T-helper 2 cell treated with Interferon-gamma antibody and Interleukin-4, amounts not matched to agents 5 μg/mL and 100 μg/mL, for 36 hours (primary cell): Measurements from ENCODE around the gene STOM.

Experiments
- DNase-seq: peaks from one replicate; pipeline ENCODE4 v3.0.0; 2021; ENCODE audit warnings: low spot score
- H3K27ac Mint-ChIP-seq: one replicate; pipeline ENCODE4 v1.8.0; 2021; ENCODE audit warnings: mild to moderate bottlenecking, mixed read lengths
- H3K27me3 Mint-ChIP-seq: one replicate; pipeline ENCODE4 v1.8.0; 2021; ENCODE audit warnings: low read depth, mixed read lengths
- H3K36me3 Mint-ChIP-seq: one replicate; pipeline ENCODE4 v1.8.0; 2021; ENCODE audit warnings: low read depth, mixed read lengths
- H3K4me1 Mint-ChIP-seq: one replicate; pipeline ENCODE4 v1.8.0; 2021; ENCODE audit warnings: low read depth, mixed read lengths
- H3K4me3 Mint-ChIP-seq: one replicate; pipeline ENCODE4 v1.8.0; 2022; ENCODE audit warnings: mild to moderate bottlenecking, moderate library complexity, mixed read lengths
- H3K9me3 Mint-ChIP-seq: one replicate; pipeline ENCODE4 v1.8.0; 2021; ENCODE audit warnings: mixed read lengths

Gene STOM

DNA sequence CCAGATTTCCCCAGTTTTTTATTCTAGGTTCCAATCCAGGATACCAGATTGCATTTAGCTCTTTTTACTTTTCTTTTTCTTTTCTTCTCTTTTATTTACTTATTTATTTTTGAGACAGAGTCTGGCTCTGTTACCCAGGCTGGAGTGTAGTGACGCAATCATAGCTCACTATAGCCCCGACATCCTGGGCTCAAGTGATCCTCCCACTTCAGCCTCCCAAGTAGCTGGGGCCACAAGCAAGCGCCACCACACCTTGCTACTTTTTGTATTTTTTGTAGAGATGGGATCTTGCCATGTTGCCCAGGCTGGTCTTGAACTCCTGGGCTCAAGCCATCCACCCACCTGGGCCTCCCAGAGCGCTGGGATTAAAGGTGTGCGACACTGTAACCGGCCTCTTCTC is 53.7 kb downstream of the STOM start:
- Mint-ChIP-seq H3K36me3 (no peaks in the 10 kb centered on the region), H3K4me1 (peaks cover 11% of the 10 kb centered on the region), H3K27ac (no peak overlapping the region), H3K9me3 (no peaks in the 10 kb centered on the region), H3K4me3 (no peak overlapping the region), H3K27me3 (no peaks in the 10 kb centered on the region)
- DNase-seq: no peak

- H3K27me3 Mint-ChIP-seq: no peaks in the 10 kb centered on the region
- H3K36me3 Mint-ChIP-seq: no peaks in the 10 kb centered on the region
- H3K27ac Mint-ChIP-seq: no peak overlapping the region
- H3K4me3 Mint-ChIP-seq: no peak overlapping the region
- H3K4me1 Mint-ChIP-seq: no peaks in the 10 kb centered on the region
- no peak for DNase-seq
- H3K9me3 Mint-ChIP-seq: no peaks in the 10 kb centered on the region
Measured at GRCh38 chr9:121313458-121314152, 56.4 kb downstream of the STOM start.

DNA sequence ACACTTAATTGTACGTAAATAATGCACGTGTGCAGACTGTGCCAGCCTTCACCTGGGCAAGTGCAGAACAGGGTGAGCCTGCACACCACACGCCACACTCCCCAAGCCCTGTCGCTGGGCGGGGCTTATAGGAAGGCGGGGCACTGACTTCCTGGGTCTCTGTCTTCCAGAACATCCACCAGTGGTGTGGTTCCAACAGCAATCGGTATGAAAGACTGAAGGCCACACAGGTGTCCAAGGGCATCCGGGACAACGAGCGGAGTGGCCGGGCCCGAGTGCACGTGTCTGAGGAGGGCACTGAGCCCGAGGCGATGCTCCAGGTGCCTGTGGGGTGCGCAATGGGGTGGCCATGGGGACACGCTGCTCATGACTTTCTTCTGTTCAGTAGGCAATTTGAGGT is 57.9 kb downstream of the STOM start:
- H3K4me3 Mint-ChIP-seq: no peak overlapping the region
- no peaks in the 10 kb centered on the region for H3K9me3 Mint-ChIP-seq
- H3K27me3 Mint-ChIP-seq: no peaks in the 10 kb centered on the region
- H3K4me1 Mint-ChIP-seq: no peaks in the 10 kb centered on the region
- no peak overlapping the region for H3K27ac Mint-ChIP-seq
- no peak for DNase-seq
- no peaks in the 10 kb centered on the region for H3K36me3 Mint-ChIP-seq

DNA sequence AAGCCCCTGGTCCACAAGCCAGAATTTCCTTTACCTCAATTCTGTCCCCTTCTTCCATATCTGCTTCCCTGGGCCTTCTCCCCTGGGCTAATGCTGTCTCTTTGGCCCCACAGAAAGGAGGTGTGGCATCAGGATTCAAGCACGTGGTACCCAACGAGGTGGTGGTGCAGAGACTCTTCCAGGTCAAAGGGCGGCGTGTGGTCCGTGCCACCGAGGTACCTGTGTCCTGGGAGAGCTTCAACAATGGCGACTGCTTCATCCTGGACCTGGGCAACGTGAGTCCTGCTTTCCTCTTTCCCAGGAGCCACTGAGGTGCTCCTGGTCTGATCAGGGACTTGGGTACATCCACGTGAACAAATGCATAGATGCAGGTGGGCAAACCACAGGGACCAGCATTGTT is 59.5 kb downstream of the STOM start:
- H3K36me3 Mint-ChIP-seq: no peaks in the 10 kb centered on the region

DNA sequence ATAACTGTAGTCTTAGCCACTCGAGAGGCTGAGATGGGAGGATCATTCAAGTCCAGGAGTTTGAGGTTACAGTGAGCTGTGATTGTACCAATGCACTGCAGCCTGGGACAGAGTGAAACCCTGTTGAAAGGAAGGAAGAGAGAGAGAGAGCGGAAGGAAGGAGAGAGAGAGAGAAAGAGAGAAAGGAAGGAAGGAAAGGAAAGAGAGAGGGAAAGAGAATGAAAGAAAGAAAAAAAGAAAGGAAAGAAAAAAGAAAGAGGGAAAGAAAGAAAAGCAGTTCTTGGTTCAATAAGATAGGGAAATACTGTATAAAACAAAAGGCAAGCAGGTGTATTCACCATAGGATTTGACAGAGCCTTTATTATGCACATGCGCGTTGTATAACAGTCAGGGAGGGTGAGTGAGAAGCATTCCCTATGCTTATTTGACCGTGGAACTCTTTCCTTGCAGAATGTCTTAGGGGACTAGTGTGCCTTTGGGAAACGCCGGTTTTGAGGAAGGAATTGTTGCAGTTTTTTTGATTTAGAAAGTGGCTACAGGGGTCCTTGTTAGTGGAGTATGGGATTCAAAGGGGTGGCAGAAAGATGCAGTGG is 60.1 kb downstream of the STOM start:
- DNase-seq: no peak
- Mint-ChIP-seq H3K4me1 (no peaks in the 10 kb centered on the region), H3K27ac (no peak overlapping the region), H3K36me3 (no peaks in the 10 kb centered on the region), H3K27me3 (no peaks in the 10 kb centered on the region), H3K4me3 (no peak overlapping the region), H3K9me3 (no peaks in the 10 kb centered on the region)

More for the DNA sequence above, 59.5 kb downstream of the STOM start:
- Mint-ChIP-seq H3K4me1 (no peaks in the 10 kb centered on the region), H3K9me3 (no peaks in the 10 kb centered on the region), H3K27me3 (no peaks in the 10 kb centered on the region), H3K27ac (no peak overlapping the region), H3K4me3 (no peak overlapping the region)
- no peak for DNase-seq

DNA sequence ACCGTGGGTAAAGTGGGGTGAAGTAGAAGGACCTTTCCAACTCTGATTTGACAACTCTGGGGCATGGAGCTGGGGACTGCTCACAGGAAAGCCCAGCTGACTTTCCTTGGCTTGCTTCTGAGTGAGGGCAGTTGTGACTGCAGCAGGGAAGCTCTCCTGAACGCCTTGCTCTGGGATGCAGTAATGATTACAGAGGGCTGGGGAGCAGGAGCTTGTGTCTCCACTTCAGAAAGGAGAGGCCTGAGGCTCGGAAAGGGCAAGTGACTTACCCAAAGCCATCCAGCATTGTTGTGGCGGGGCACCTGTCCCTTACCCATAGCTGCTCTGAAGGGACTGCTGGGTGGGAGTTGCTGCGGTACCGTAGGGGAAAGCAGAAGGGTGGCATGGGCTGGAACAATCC is 60.9 kb downstream of the STOM start:
- no peak overlapping the region for H3K4me3 Mint-ChIP-seq
- H3K36me3 Mint-ChIP-seq: no peaks in the 10 kb centered on the region
- no peak overlapping the region for H3K27ac Mint-ChIP-seq
- no peaks in the 10 kb centered on the region for H3K9me3 Mint-ChIP-seq
- DNase-seq: no peak
- no peaks in the 10 kb centered on the region for H3K27me3 Mint-ChIP-seq
- H3K4me1 Mint-ChIP-seq: no peaks in the 10 kb centered on the region

DNA sequence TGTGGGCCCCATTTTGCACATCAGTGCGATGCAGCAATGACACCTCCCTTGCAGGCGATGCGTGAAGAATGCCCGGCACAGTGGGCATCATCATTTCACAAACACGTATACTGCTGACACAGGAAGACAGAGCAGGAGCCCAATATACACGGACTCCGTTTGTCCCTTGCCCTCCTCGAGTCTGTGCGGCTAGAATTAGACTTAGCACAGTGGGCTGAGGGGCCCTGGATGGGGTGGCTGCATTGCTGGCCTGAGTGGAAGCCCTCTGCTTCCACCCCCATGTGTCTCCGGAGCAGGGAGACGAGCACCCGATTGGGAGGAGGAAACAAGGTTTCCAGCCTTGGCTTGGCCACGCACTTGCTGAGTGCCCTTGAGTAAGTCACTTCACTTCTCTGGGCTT is 61.3 kb downstream of the STOM start:
- DNase-seq: no peak
- no peak overlapping the region for H3K27ac Mint-ChIP-seq
- H3K9me3 Mint-ChIP-seq: no peaks in the 10 kb centered on the region
- H3K27me3 Mint-ChIP-seq: no peaks in the 10 kb centered on the region
- no peaks in the 10 kb centered on the region for H3K36me3 Mint-ChIP-seq
- no peak overlapping the region for H3K4me3 Mint-ChIP-seq
- H3K4me1 Mint-ChIP-seq: no peaks in the 10 kb centered on the region

DNA sequence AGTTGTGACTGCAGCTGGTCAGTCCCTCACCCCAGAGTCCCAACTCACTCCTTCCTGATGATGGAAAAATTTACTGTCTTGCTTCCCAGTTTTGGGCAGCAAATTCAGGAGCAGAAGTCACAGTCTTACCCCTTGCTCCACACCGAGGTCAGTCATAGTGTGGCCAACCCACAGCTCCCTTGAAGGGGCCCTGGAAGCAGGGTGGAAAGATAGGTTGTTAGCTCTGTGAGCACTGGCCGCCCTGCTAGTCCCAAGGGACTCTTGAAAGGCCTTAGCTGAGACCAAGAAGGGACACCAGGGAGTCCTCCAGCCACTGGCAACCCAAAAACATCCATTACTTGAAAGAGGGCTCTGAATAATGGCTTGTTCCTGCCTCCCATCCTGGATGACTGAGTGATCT is 62.1 kb downstream of the STOM start:
- no peaks in the 10 kb centered on the region for H3K9me3 Mint-ChIP-seq
- H3K36me3 Mint-ChIP-seq: no peaks in the 10 kb centered on the region
- no peak overlapping the region for H3K27ac Mint-ChIP-seq
- H3K4me3 Mint-ChIP-seq: no peak overlapping the region
- H3K27me3 Mint-ChIP-seq: no peaks in the 10 kb centered on the region
- DNase-seq: no peak
- H3K4me1 Mint-ChIP-seq: no peaks in the 10 kb centered on the region

DNA sequence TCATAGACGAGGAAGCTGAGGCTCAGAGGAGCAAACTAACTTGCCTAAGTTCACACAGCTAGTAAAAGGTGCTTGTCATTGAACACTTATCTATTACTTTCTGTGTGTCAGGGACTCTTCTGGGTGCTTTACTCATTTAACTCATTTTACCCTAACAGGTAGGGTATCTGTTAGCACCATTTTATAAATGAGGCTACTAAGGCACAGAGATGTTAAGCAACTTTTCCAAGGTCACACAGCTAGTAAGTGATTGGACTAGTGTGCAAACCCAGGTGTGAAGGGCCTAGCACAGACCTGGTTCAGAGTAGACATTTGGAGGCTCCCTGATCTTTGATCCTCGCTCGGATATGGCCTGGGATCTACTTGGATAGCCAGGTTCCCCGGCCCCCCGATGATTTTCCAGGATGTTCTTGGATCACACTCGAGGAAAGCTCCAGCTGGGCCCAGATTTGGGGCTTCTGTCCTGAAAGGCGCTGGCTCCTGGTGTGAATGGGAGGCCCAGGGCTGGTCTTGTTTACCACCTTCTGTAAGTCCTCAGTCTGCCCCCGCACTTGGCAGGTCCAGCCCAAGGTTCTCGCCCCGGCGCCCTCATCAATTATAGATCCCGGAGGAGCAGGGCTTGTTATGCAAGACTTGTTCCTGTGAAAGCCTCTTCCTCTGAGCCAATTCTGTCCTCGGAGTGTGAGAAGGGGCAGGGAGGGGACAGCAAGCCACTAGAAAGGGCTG is 64.6 kb downstream of the STOM start:
- H3K27ac Mint-ChIP-seq: no peak overlapping the region
- H3K36me3 Mint-ChIP-seq: no peaks in the 10 kb centered on the region
- DNase-seq: no peak
- H3K4me3 Mint-ChIP-seq: no peak overlapping the region
- no peaks in the 10 kb centered on the region for H3K4me1 Mint-ChIP-seq
- no peaks in the 10 kb centered on the region for H3K9me3 Mint-ChIP-seq
- H3K27me3 Mint-ChIP-seq: peaks cover 9% of the 10 kb centered on the region

GRCh38 chr9:121304707-121305106 is 65.3 kb downstream of the STOM start:
- Mint-ChIP-seq H3K4me1 (peaks cover 5% of the 10 kb centered on the region), H3K27me3 (peaks cover 15% of the 10 kb centered on the region), H3K4me3 (no peak overlapping the region), H3K27ac (no peak overlapping the region), H3K36me3 (no peaks in the 10 kb centered on the region), H3K9me3 (no peaks in the 10 kb centered on the region)
- DNase-seq: no peak

GRCh38 chr9:121303456-121304451 is 66.3 kb downstream of the STOM start:
- H3K27me3 Mint-ChIP-seq: peaks cover 19% of the 10 kb centered on the region
- H3K9me3 Mint-ChIP-seq: no peaks in the 10 kb centered on the region
- no peak overlapping the region for H3K4me3 Mint-ChIP-seq
- no peak for DNase-seq
- H3K36me3 Mint-ChIP-seq: no peaks in the 10 kb centered on the region
- no peak overlapping the region for H3K27ac Mint-ChIP-seq
- peaks cover 7% of the 10 kb centered on the region for H3K4me1 Mint-ChIP-seq

- no peak for DNase-seq
- no peak overlapping the region for H3K4me3 Mint-ChIP-seq
- no peak overlapping the region for H3K27ac Mint-ChIP-seq
- no peaks in the 10 kb centered on the region for H3K36me3 Mint-ChIP-seq
- H3K27me3 Mint-ChIP-seq: peaks cover 25% of the 10 kb centered on the region
- no peaks in the 10 kb centered on the region for H3K9me3 Mint-ChIP-seq
- peaks cover 9% of the 10 kb centered on the region for H3K4me1 Mint-ChIP-seq
Measured at GRCh38 chr9:121302786-121303185, 67.3 kb downstream of the STOM start.

GRCh38 chr9:121302341-121302740 is 67.7 kb downstream of the STOM start:
- peaks cover 9% of the 10 kb centered on the region for H3K4me1 Mint-ChIP-seq
- no peak for DNase-seq
- no peak overlapping the region for H3K4me3 Mint-ChIP-seq
- peaks cover 25% of the 10 kb centered on the region for H3K27me3 Mint-ChIP-seq
- no peaks in the 10 kb centered on the region for H3K9me3 Mint-ChIP-seq
- no peak overlapping the region for H3K27ac Mint-ChIP-seq
- no peaks in the 10 kb centered on the region for H3K36me3 Mint-ChIP-seq
